GM20431 (cell line): ENCODE results near the gene ITGB7.

Source experiments
- in situ Hi-C: fragments of 300-500 bp; cut with MseI, MboI; formaldehyde crosslinking; loops from one replicate; pipeline ENCODE4 v1.15.0; 2020; ENCODE audit warnings: low sequenced_read_pairs; ENCODE audit not compliant: unreplicated experiment

ITGB7 gene

DNA sequence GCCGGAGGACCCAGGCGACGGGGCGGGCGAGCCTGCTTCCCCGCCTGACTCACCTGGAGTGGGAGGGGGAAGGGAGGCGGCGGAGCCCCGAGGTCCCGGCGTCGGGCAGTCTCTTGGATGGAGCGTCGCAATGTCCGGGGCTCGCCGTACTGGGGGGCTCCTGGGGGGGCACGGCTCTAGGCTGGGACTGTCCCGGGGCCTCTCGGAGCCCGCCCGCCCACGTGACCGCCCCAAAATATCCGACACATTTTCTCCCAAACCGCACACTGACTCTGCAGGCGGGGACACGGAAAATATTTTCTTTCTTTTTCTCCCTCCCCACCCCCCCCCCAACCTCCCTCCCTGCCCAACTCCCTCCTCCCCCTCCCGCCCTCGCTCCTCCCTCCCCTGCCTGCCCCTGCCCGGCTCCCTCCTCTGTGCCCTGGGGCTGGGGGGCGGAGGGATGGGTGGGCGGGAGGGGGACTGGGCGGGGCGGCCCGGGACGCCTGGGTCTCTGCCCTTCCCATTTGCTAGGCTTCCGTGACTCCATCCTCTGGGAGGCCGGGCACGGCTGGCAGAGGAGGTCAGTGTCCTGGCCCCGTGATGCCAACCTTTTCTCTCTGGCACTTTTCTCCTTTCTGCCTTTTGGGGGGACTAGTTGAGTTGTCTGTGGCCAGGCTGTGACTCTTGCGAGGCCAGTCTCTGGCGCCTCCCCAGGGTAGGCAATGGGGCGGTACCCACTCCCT, 25.0 kb upstream of the ITGB7 start, which contains the start of gene RARG:
TSS of gene RARG (minus strand) at position 289 of the 725 bp plus-strand sequence. CDS start 4,664 bp downstream, outside the sequence.
- in situ Hi-C loops, result no loop called here

- in situ Hi-C loops, result no loop called here
Observed at GRCh38 chr12:53231671-53231920, 24.5 kb upstream of the ITGB7 start.

- in situ Hi-C loops, result no loop called here
Observed at GRCh38 chr12:53230108-53230845, 23.2 kb upstream of the ITGB7 start.

GRCh38 chr12:53229454-53229853, 22.4 kb upstream of the ITGB7 start:
- in situ Hi-C loops, result no loop called here

GRCh38 chr12:53227836-53228235, 20.8 kb upstream of the ITGB7 start:
- in situ Hi-C loops, result no loop called here

DNA sequence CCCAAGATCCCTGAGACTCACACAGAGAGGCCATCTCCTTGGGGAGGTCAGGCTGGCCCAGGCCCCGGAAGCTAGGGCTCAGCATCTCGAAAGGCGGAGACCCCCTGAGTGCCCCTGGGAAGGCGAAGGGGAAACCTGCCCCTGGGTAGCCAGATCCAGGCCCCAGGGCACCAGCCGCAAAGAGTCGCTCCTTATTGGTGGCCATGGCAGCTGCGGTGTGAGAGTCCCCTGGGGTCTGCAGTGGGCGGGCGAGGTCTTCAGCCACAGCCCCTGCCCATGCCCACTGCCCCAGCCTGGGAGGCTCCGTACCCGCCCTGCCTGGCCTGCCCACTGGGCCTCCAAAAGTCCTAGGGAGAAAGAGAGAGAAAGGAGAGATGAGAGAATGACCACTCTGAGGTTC, 20.3 kb upstream of the ITGB7 start:
- in situ Hi-C loops, result no loop called here

- in situ Hi-C loops, result no loop called here
Observed at GRCh38 chr12:53226815-53227214, 19.8 kb upstream of the ITGB7 start.

DNA sequence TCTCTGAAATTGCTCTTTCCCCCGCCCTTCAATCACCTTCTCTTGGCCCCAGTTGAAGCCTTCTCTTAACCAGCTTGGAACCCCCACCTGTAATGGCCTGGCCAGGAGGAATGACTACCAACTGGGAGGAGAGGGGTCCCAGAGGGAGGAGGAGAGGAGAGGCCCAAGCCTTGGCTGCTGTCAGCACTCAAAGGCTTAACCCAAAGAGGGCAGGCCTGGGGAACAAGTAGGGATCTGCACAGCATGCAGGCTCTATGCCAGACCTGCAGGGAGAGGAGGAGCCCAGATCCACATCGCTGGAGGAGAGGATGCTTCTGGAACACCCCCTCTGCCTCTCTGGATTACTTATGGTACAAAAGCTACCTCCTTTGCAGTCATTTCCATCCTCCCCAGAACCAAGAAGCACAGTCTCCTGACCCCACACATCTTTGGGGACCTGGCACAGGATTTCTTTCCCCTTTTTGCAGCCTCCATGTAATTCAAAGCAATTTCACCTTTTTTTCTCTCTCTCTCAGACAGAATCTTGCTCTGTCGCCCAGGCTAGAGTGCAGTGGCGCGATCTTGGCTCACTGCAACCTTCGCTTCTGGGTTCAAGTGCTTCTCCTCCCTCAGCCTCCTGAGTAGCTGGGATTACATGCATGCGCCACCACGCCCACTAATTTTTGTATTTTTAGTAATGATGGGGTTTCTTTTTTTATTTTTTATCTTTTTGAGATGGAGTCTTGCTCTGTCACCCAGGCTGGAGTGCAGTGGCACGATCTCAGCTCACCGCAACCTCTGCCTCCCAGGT, 18.8 kb upstream of the ITGB7 start:
- in situ Hi-C loops, result no loop called here

DNA sequence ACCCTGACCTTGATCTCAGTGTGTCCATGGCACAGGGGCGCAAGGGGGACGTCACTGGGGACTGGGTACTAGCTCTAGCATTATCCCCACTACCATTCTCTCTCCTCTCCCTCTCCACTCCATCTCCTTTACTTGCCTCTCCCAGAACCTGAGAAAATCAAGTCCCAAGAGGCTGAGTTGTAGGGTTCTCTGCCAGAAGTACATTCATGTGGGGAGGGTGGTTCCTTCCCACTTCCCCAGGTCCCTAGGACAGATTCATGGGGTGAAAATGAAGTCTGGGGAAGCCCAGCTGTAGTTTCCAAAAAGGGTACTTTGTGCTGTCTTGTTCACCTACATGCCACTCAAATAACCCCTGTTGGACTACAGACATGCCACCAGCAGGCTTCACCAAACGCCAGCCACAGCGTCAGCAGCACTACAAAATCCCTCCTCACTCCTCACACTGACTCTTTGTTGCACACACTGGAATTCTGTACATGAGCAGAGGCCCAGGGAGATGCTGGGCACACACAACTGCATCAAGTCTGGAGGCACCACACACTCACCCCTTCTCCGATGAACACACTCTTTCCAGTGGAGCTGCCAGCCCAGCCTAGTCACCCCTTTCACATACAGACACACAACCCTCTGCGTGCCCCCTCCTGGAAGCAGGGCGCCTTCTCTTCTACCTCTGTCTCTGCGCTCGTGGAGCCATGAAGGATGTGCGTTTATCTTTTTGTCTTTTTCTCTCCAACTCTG, 18.0 kb upstream of the ITGB7 start:
- in situ Hi-C loops, result no loop called here

DNA sequence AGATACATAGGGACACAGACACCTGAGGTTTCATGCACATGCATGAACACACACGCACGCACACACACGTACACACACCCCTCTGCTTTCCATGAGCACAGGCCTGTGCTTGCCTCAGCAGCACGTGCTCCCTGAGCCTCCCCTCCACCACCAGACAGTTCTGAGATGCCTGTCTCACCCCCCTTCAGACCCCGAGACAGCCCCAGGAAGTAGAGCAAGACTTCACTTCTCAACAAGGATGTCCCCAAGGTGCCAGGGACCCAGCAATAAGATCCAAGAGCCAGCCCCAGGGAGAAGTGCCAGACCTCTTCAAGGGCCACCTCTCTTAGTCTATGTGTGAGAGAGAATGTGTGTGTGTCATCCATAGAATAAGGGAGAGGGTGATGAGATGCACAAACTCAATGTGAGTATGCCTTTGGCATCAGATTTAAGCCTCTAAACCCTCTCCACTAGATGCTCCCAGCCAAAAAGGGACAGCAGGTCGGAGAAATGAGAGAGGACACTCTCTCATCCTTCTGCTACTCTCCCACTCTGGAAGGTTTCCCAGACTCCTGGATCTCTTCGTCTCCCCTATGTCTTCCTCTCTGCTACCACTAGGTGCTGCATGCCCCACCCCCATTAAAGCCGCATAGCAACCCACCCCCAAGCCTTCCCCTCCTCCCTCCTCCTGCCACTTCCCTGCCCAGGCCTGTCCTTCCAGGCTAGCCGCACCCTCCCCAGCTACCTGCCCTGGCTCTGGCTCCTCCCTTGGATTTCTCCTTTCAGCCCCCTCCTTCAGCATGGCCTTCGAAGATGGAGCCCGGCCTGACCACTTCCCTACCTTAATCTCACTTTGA, 17.2 kb upstream of the ITGB7 start:
- in situ Hi-C loops, result no loop called here

DNA sequence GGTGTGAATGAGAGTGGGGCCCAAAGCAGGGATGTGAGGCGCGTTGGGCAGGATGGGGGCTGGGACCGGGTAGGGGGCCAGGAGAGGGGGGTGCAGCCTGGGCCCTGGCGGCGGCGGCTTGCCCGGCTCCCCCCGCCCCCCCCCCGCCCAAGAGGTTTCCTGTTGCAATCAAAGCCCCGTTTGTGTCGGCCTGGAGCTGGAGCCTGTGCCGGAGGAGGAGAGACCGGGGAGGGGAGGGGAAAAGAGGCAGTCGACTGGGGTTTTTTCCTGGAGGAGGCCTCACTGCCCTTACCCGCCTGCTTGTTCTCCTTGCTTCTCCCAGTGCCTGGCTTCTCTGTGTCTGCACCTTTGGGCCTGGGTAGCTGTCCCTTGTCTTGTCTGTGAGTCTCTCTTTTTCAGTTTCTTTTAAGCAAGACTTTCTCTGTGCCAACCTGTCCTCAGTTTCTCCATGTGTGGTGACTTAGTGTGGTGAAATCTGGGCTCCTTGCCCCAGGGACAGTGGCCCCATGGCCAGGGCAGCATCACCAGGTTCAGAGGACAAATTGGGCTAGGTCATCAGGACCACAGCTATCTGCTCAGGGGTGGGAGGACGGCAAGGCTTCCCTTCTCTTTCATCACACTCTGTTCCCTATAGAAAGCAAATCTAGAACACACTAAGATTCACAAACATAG, 16.5 kb upstream of the ITGB7 start:
- in situ Hi-C loops, result no loop called here

GRCh38 chr12:53222806-53223261, 15.8 kb upstream of the ITGB7 start:
- in situ Hi-C loops, result no loop called here

DNA sequence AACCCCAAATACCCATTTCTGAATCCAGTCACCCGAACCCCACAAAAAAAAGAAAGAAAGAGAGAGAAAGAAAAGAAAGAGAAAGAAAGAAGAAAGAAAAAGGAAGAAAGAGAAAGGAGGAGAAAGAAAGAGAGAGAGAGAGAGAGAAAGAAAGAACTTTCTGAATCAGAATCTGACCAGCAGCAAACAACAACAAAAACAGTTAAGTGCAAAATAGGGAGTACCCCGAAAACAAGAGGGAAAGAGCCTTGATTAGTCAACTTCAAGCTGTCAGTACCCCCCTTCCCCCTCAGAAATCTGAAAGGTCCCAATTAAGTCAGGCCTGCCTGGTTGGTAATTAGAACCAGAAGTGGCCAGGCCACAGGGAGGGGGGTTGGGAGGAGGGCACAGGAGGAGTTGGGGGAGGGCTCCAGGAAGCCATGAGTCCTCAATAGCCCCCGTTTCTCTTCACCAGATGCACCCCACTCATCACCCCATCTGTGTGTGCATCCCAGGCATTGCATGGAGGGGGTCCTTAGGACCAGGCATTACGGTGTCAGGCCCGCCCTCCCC, 15.2 kb upstream of the ITGB7 start:
- in situ Hi-C loops, result no loop called here

- in situ Hi-C loops, result no loop called here
Observed at GRCh38 chr12:53221203-53222080, 14.4 kb upstream of the ITGB7 start.

- in situ Hi-C loops, result no loop called here
Observed at GRCh38 chr12:53220694-53221202, 13.7 kb upstream of the ITGB7 start.

DNA sequence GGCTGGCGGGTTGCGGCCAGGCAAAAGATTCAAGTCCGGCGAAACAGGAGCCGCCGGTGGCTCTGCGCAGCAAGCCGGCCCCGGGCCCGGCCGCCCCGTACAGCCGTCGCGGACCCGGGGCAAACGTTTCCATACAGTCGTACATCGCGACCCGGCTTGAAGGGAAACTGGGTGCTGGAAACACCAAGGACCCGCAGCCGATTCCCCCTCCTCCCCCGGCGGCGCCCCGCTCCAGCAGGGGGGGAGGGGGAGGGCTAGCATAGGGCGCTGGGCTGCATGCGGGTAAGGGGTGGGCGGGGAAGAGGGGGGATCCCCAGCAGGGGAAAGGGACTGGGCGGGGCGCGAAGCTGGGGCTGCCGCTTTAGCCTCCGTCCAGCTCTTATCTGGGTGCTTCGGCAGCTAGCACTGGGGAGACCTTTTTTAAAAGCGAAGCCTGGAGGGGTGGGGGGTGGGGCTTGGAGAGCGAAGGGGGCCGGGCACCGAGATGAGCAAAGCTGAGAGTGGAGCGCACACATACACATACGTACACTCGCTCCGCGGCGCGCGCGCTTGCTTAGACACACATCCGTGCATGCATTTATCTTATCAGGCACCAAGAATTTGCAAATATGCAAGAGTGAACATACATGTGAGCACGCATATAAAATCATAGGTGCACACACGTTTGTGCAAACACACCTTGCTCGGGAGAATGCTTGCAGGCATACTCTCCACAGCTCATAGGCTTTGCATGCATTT, 13.1 kb upstream of the ITGB7 start:
- in situ Hi-C loops, result no loop called here
